HepG2 (cell line): ENCODE results near the gene MAT2A. TPM values are rescaled to one million over a fixed set of nuclear protein-coding genes. Genes with fewer than 3 reads are reported as not detected.
A peak's percentile ranks its signal among the peaks of the same experiment; 100 is the strongest.

Source experiments
- ATAC-seq: fragments of 200-7000 bp; cut with Tn5 transposase; 3 replicates; pipeline ENCODE4 v1.9.1; 2020; ENCODE audit warnings: mild to moderate bottlenecking, moderate library complexity
- BruUV-seq: library from RNA; stranded (reverse); fragments of 400-500 nt; replicated peaks from 2 replicates; lab custom pipeline; 2021; lab: Mats Ljungman, UMichigan
- CTCF ChIA-PET: fragments of 300-600 bp; formaldehyde crosslinking; extraction: SDS; loops from one replicate; lab custom pipeline; 2021; ENCODE audit warnings: low total read pairs, inconsistent platforms, low intra/inter-chr PET ratio; lab: Yijun Ruan, JAX
- POLR2A ChIA-PET: fragments of 350-600 bp; sonication (Branson Sonifier 250); formaldehyde crosslinking; loops from one replicate; lab custom pipeline; 2020; ENCODE audit warnings: antibody characterized with exemption, inconsistent platforms; lab: Yijun Ruan, JAX
- DNase-seq: peaks from one replicate; pipeline ENCODE4 v3.0.0-alpha.2; 2015; ENCODE audit warnings: low spot score
- FAIRE-seq: peaks from 3 replicates; lab custom pipeline; 2011; peaks lifted over from hg19 to GRCh38; lab: Jason Lieb, UNC
- H2AFZ ChIP-seq: one replicate; pipeline ENCODE4 v1.6.1; 2011; ENCODE audit warnings: low read length, inconsistent platforms
- H3K27ac ChIP-seq: fragments of 300-600 bp; 3 replicates; pipeline ENCODE4 v1.8.0; 2011; ENCODE audit warnings: mixed run types, mild to moderate bottlenecking, mixed read lengths, low read length, inconsistent platforms; ENCODE audit not compliant: insufficient read depth; ENCODE audit errors: extremely low read length
- H3K27me3 ChIP-seq, 2 experiments: fragments of 200-600 bp in 1 of 2; 2 replicates in 1 of 2; 3 replicates in 1 of 2; pipeline versions ENCODE4 v1.6.0 to v1.8.0; 2011; ENCODE audit warnings: low read length in 2 of 2, mild to moderate bottlenecking in 2 of 2, moderate library complexity in 2 of 2, inconsistent platforms in 1 of 2; ENCODE audit not compliant: insufficient read depth in 2 of 2, control insufficient read depth in 1 of 2
- H3K36me3 ChIP-seq, 2 experiments: fragments of 200-600 bp in 1 of 2; replicated peaks in 1 of 2; 2 replicates in 1 of 2; 3 replicates in 1 of 2; pipeline versions ENCODE4 v1.5.1 to v1.8.0; 2011; ENCODE audit warnings: low read length in 2 of 2, inconsistent platforms in 1 of 2; ENCODE audit not compliant: insufficient read depth in 2 of 2, control insufficient read depth in 1 of 2
- H3K4me1 ChIP-seq: 2 replicates; pipeline ENCODE4 v1.5.1; 2012; ENCODE audit warnings: low read length, inconsistent platforms; ENCODE audit not compliant: insufficient read depth
- H3K4me2 ChIP-seq: 2 replicates; pipeline ENCODE4 v1.6.0; 2011; ENCODE audit warnings: low read depth, low read length, inconsistent platforms
- H3K4me3 ChIP-seq, 3 experiments: fragments of 200-600 bp in 1 of 3; sonication (generic), shearing (Covaris generic) in 1 of 3; replicated peaks in 1 of 3; 2 replicates each; pipeline ENCODE4 v1.5.1; 2011 to 2016; ENCODE audit warnings: low read length in 3 of 3, inconsistent platforms in 2 of 3, low read depth in 2 of 3, mild to moderate bottlenecking in 2 of 3, control low read depth in 1 of 3, mixed read lengths in 1 of 3; ENCODE audit not compliant: insufficient read depth in 1 of 3
- H3K79me2 ChIP-seq: one replicate; pipeline ENCODE4 v1.6.1; 2011; ENCODE audit warnings: low read length, inconsistent platforms; ENCODE audit not compliant: insufficient read depth
- H3K9ac ChIP-seq: 2 replicates; pipeline ENCODE4 v1.6.0; 2011; ENCODE audit warnings: mild to moderate bottlenecking, low read depth, low read length, inconsistent platforms; ENCODE audit not compliant: insufficient read depth
- H3K9me3 ChIP-seq: 2 replicates; pipeline ENCODE4 v1.5.1; 2012; ENCODE audit warnings: mild to moderate bottlenecking, low read length
- H4K20me1 ChIP-seq: 2 replicates; pipeline ENCODE4 v1.6.0; 2011; ENCODE audit warnings: inconsistent platforms, mild to moderate bottlenecking, low read length, moderate library complexity; ENCODE audit not compliant: insufficient read depth
- CREBL2 ChIP-seq: sonication (generic); formaldehyde crosslinking; IDR thresholded peaks from 2 replicates; pipeline ENCODE4 v1.8.1; 2023; ENCODE audit warnings: missing genetic modification reagents, mild to moderate bottlenecking, borderline replicate concordance
- HDAC2 ChIP-seq: sonication (generic); formaldehyde crosslinking; IDR thresholded peaks from 2 replicates; pipeline ENCODE4 v1.4.0; 2020; ENCODE audit warnings: missing genetic modification reagents
- HNF1B ChIP-seq: sonication (generic); formaldehyde crosslinking; IDR thresholded peaks from 2 replicates; pipeline ENCODE4 v1.5.1; 2020; ENCODE audit warnings: mild to moderate bottlenecking, moderate library complexity, missing genetic modification reagents
- IKZF4 ChIP-seq: sonication (generic); formaldehyde crosslinking; IDR thresholded peaks from 2 replicates; pipeline ENCODE4 v1.5.1; 2020; ENCODE audit warnings: borderline replicate concordance, mild to moderate bottlenecking, low read depth, missing genetic modification reagents; ENCODE audit errors: not compliant biosample characterization
- KAT2B ChIP-seq: fragments of 150-350 bp; IDR thresholded peaks from 2 replicates; pipeline ENCODE4 v1.6.1; 2014; ENCODE audit warnings: low read depth, low read length, borderline replicate concordance
- KDM5A ChIP-seq: fragments of 200-600 bp; sonication (generic); IDR thresholded peaks from 2 replicates; pipeline ENCODE4 v1.7.0; 2018; ENCODE audit warnings: antibody characterized with exemption, mild to moderate bottlenecking, low read length, borderline replicate concordance
- PCBP1 ChIP-seq: fragments of 200-400 bp; formaldehyde crosslinking; IDR thresholded peaks from 2 replicates; pipeline ENCODE4 v1.6.1; 2017; ENCODE audit warnings: mild to moderate bottlenecking, low read depth, low read length, borderline replicate concordance
- THYN1 ChIP-seq: sonication (generic); formaldehyde crosslinking; IDR thresholded peaks from 2 replicates; pipeline ENCODE4 v1.8.1; 2023; ENCODE audit warnings: low read depth, mild to moderate bottlenecking, moderate library complexity, missing genetic modification reagents, borderline replicate concordance
- ZBED4 ChIP-seq: sonication (generic); formaldehyde crosslinking; IDR thresholded peaks from 2 replicates; pipeline ENCODE4 v1.4.0; 2020; ENCODE audit warnings: missing genetic modification reagents, borderline replicate concordance
- ZFP37 ChIP-seq: sonication (generic); formaldehyde crosslinking; IDR thresholded peaks from 2 replicates; pipeline ENCODE4 v1.4.0; 2020; ENCODE audit warnings: missing genetic modification reagents, borderline replicate concordance
- ZNF354B ChIP-seq: sonication (generic); formaldehyde crosslinking; IDR thresholded peaks from 2 replicates; pipeline ENCODE4 v1.8.0; 2022; ENCODE audit warnings: mild to moderate bottlenecking, missing genetic modification reagents
- ZNF501 ChIP-seq: sonication (generic); formaldehyde crosslinking; IDR thresholded peaks from 2 replicates; pipeline ENCODE4 v1.5.1; 2020; ENCODE audit warnings: mild to moderate bottlenecking, moderate library complexity, missing genetic modification reagents
- ZNF614 ChIP-seq: IDR thresholded peaks from 2 replicates; pipeline ENCODE4 v1.6.1; 2018; ENCODE audit warnings: missing biosample characterization, missing genetic modification reagents, inconsistent platforms, borderline replicate concordance
- WGBS: methylation state at CpG from one replicate; pipeline ENCODE4 v1.1.6; 2017; ENCODE audit warnings: low lambda C conversion rate; 5-methylcytosine and 5-hydroxymethylcytosine counted together
- in situ Hi-C: cut with HindIII; loops from 2 replicates; pipeline ENCODE4 v1.10.0; 2017; ENCODE audit warnings: low pct_unique_long_range_greater_than_20kb; ENCODE audit not compliant: extremely low pct_ligation_motif_present
- intact Hi-C: fragments of 100-400 bp; cut with micrococcal nuclease; formaldehyde crosslinking; loops from one replicate; pipeline ENCODE4 v1.10.0; 2022; ENCODE audit not compliant: unreplicated experiment
- polyA plus RNA-seq, 8 experiments: library from polyadenylated mRNA; depleted of rRNA in 3 of 8; stranded (reverse) in 7 of 8; unstranded in 1 of 8; fragments of >200 nt; fragmentation: Illumina TruSeq in 4 of 8; extraction: Trizol in 4 of 8; gene quantifications; 2 replicates each; pipeline versions ENCODE4 v1.2.1 to v1.2.3, GENCODE V29; 2011 to 2016; ENCODE audit warnings: low read depth in 4 of 8, missing spikeins in 1 of 8, mixed read lengths in 1 of 8; ENCODE audit not compliant: insufficient read depth in 1 of 8
- total RNA-seq, 5 experiments: library from RNA; depleted of rRNA; stranded (reverse); fragments of >200 nt; fragmentation: Illumina TruSeq; extraction: Trizol; gene quantifications; 2 replicates each; pipeline ENCODE4 v1.2.3, GENCODE V29; 2016; ENCODE audit warnings: low read depth in 1 of 5

MAT2A gene
- total and polyA plus RNA-seq, 2 of the 13 experiments (the other 11 are each of a cell fraction or from before 2014, with no cell fraction given): 155 to 331 TPM

- TF ChIP-seq CREBL2 (CRISPR knock-in tag): no peak
- no peak for TF ChIP-seq HDAC2 (CRISPR knock-in tag)
- no peak; the same call in 1 of the 2 replicates for TF ChIP-seq ZBED4 (CRISPR knock-in tag)
Measured at GRCh38 chr2:85539361-85540132, 579 bp downstream of the MAT2A start (continued).

- H3K9me3 ChIP-seq: no peaks in the 10 kb centered on the region
- peaks cover 53% of the 10 kb centered on the region for H3K79me2 ChIP-seq
- H2AFZ ChIP-seq: no peak overlapping the region
- ChIA-PET CTCF (no interaction called here), POLR2A (interaction anchor here (0.8 to 11.7 kb wide), 30 partner anchors 9 to 231 kb away, joined by 3 to 445 read pairs (median 14); partner anchors contain the start of genes C2orf68, ELMOD3, GGCX and RETSAT)
- BruUV-seq: TSS peak; percentile 39
- FAIRE-seq (no peak), DNase-seq (no peak), ATAC-seq (no peak)
- H3K36me3 ChIP-seq: peaks cover 13 to 48% of the 10 kb centered on the region in 2 experiments; a peak in 4 of 5 replicates
- H3K4me1 ChIP-seq: peaks cover 44% of the 10 kb centered on the region
- 3% methylated on average over 11 of the region's 11 CpGs for WGBS
- peak overlapping the region; percentile 99 for H3K9ac ChIP-seq
- peaks cover 38% of the 10 kb centered on the region for H4K20me1 ChIP-seq
- intact Hi-C loops: no loop called here
- H3K27ac ChIP-seq: peak overlapping the region; percentile 99
- H3K27me3 ChIP-seq: no peaks in the 10 kb centered on the region; a peak in 1 of 5 replicates
- H3K4me3 ChIP-seq: peak overlapping the region; percentile 81 to 96 (median 95)
- in situ Hi-C loops: no loop called here
- H3K4me2 ChIP-seq: peak overlapping the region; percentile 91
- TF ChIP-seq THYN1 (CRISPR knock-in tag) (no peak), ZNF501 (CRISPR knock-in tag) (0 out of 2 replicates have a peak, but pooled peaks have one; percentile 28), ZFP37 (no peak), HNF1B (CRISPR knock-in tag) (peak; percentile 2; the same call in 1 of the 2 replicates), PCBP1 (no peak), IKZF4 (CRISPR knock-in tag) (no peak), ZNF614 (CRISPR knock-in tag) (no peak), KAT2B (no peak), KDM5A (peak; percentile 6), ZNF354B (no peak)
Measured at GRCh38 chr2:85540133-85540648, 1.2 kb downstream of the MAT2A start.
